Activated CD8-positive, alpha-beta T cell treated with anti-CD3 and anti-CD28 coated beads for 36 hours (primary cell): ENCODE results near the gene PRPF18. TPM values are rescaled to one million over a fixed set of nuclear protein-coding genes. Genes with fewer than 3 reads are reported as not detected.

ENCODE experiments used
- ATAC-seq: fragments of 200-7000 bp; cut with Tn5 transposase; one replicate; pipeline ENCODE4 v1.10.0; 2021; ENCODE audit warnings: mild to moderate bottlenecking, moderate library complexity
- CTCF ChIA-PET: fragments of 350-600 bp; sonication (Branson Sonifier 250); formaldehyde crosslinking; loops from one replicate; lab custom pipeline; 2021; ENCODE audit warnings: antibody characterized with exemption; lab: Charles Lee
- POLR2A ChIA-PET: fragments of 350-600 bp; sonication (Branson Sonifier 250); formaldehyde crosslinking; loops from one replicate; lab custom pipeline; 2021; ENCODE audit warnings: antibody characterized with exemption; lab: Charles Lee
- DNase-seq: peaks from one replicate; pipeline ENCODE4 v3.0.0-alpha.2; 2020
- H3K27ac Mint-ChIP-seq: one replicate; pipeline ENCODE4 v1.8.0; 2021; ENCODE audit warnings: mild to moderate bottlenecking, mixed read lengths
- H3K27me3 Mint-ChIP-seq: one replicate; pipeline ENCODE4 v1.8.0; 2021; ENCODE audit warnings: mixed read lengths
- H3K36me3 Mint-ChIP-seq: one replicate; pipeline ENCODE4 v1.8.0; 2021; ENCODE audit warnings: low read depth, mixed read lengths
- H3K4me1 Mint-ChIP-seq: one replicate; pipeline ENCODE4 v1.8.0; 2021; ENCODE audit warnings: low read depth, mixed read lengths
- H3K4me3 Mint-ChIP-seq: one replicate; pipeline ENCODE4 v1.8.0; 2021; ENCODE audit warnings: mild to moderate bottlenecking, moderate library complexity, mixed read lengths
- H3K9me3 Mint-ChIP-seq: one replicate; pipeline ENCODE4 v1.8.0; 2021; ENCODE audit warnings: mixed read lengths
- CTCF ChIP-seq: fragments of 200-600 bp; IDR thresholded peaks from one replicate; pipeline ENCODE4 v1.8.0; 2022; ENCODE audit warnings: antibody characterized with exemption, mild to moderate bottlenecking
- intact Hi-C: fragments of 100-400 bp; cut with micrococcal nuclease; formaldehyde crosslinking; loops from one replicate; pipeline ENCODE4 v1.10.0; 2022
- total RNA-seq, 2 experiments: library from RNA; stranded (reverse); gene quantifications; one replicate each; pipeline ENCODE4 v1.2.3, GENCODE V29; 2021

Gene PRPF18
- total RNA-seq, 2 experiments from 2014 or later = 17.9 to 18.4 TPM

GRCh38 chr10:13634207-13634606 is 47.4 kb downstream of the PRPF18 start:
- Mint-ChIP-seq H3K36me3 (peaks cover 29% of the 10 kb centered on the region), H3K4me1 (peaks cover 5% of the 10 kb centered on the region), H3K9me3 (no peaks in the 10 kb centered on the region), H3K4me3 (no peak overlapping the region), H3K27ac (no peak overlapping the region), H3K27me3 (no peaks in the 10 kb centered on the region)
- CTCF ChIA-PET = no interaction called here
- DNase-seq (no peak), ATAC-seq (no peak)
- TF ChIP-seq CTCF = no peak
- POLR2A ChIA-PET = no interaction called here
- intact Hi-C loops = no loop called here

GRCh38 chr10:13636776-13637175 is 50.0 kb downstream of the PRPF18 start:
- TF ChIP-seq CTCF = no peak
- Mint-ChIP-seq H3K36me3 (peaks cover 47% of the 10 kb centered on the region), H3K4me3 (no peak overlapping the region), H3K9me3 (peaks cover 14% of the 10 kb centered on the region), H3K27ac (no peak overlapping the region), H3K4me1 (peaks cover 5% of the 10 kb centered on the region), H3K27me3 (no peaks in the 10 kb centered on the region)
- POLR2A ChIA-PET = no interaction called here
- DNase-seq (no peak), ATAC-seq (no peak)
- CTCF ChIA-PET = no interaction called here
- intact Hi-C loops = no loop called here

GRCh38 chr10:13637303-13637856 is 50.6 kb downstream of the PRPF18 start:
- H3K27ac Mint-ChIP-seq = no peak overlapping the region
- no peak for DNase-seq
- POLR2A ChIA-PET = no interaction called here
- peaks cover 20% of the 10 kb centered on the region for H3K9me3 Mint-ChIP-seq
- no peak overlapping the region for H3K4me3 Mint-ChIP-seq
- H3K27me3 Mint-ChIP-seq = no peaks in the 10 kb centered on the region
- no peak for ATAC-seq
- intact Hi-C loops = no loop called here
- TF ChIP-seq CTCF = no peak
- peaks cover 5% of the 10 kb centered on the region for H3K4me1 Mint-ChIP-seq
- peaks cover 53% of the 10 kb centered on the region for H3K36me3 Mint-ChIP-seq
- CTCF ChIA-PET = no interaction called here

GRCh38 chr10:13637894-13638293 is 51.1 kb downstream of the PRPF18 start:
- peaks cover 58% of the 10 kb centered on the region for H3K36me3 Mint-ChIP-seq
- no peak for ATAC-seq
- POLR2A ChIA-PET = no interaction called here
- H3K27ac Mint-ChIP-seq = no peak overlapping the region
- intact Hi-C loops = no loop called here
- peaks cover 5% of the 10 kb centered on the region for H3K4me1 Mint-ChIP-seq
- CTCF ChIA-PET = no interaction called here
- no peak for DNase-seq
- TF ChIP-seq CTCF = no peak
- H3K9me3 Mint-ChIP-seq = peaks cover 22% of the 10 kb centered on the region
- H3K4me3 Mint-ChIP-seq = no peak overlapping the region
- no peaks in the 10 kb centered on the region for H3K27me3 Mint-ChIP-seq

GRCh38 chr10:13642293-13642692 is 55.5 kb downstream of the PRPF18 start:
- ATAC-seq (no peak), DNase-seq (no peak)
- Mint-ChIP-seq H3K36me3 (peaks cover 69% of the 10 kb centered on the region), H3K27ac (no peak overlapping the region), H3K4me1 (no peaks in the 10 kb centered on the region), H3K4me3 (no peak overlapping the region), H3K9me3 (peaks cover 22% of the 10 kb centered on the region), H3K27me3 (no peaks in the 10 kb centered on the region)
- POLR2A ChIA-PET = interaction anchor here (1.0 kb wide), 1 partner anchor 17 kb away, joined by 3 read pairs; no protein-coding TSS in a partner anchor
- intact Hi-C loops = no loop called here
- TF ChIP-seq CTCF = no peak
- CTCF ChIA-PET = interaction anchor here (3.6 kb wide), 1 partner anchor 18 kb away, joined by 16 read pairs; no protein-coding TSS in a partner anchor
